GM12892 (cell line): ENCODE data around the gene TTC28.

ENCODE experiments used
- DNase-seq: peaks from one replicate; pipeline ENCODE4 v3.0.0; 2011; ENCODE audit not compliant: insufficient read length
- FAIRE-seq: peaks from 2 replicates; lab custom pipeline; 2011; peaks lifted over from hg19 to GRCh38; lab: Jason Lieb, UNC
- POLR2A ChIP-seq: IDR thresholded peaks from 2 replicates; pipeline ENCODE4 v1.6.1; 2011; ENCODE audit warnings: low read depth, low read length, control low read depth
- POLR2AphosphoS5 ChIP-seq: IDR thresholded peaks from 2 replicates; pipeline ENCODE4 v1.6.1; 2011; ENCODE audit warnings: low read depth, low read length, control low read depth
- TAF1 ChIP-seq: IDR thresholded peaks from 2 replicates; pipeline ENCODE4 v1.6.1; 2011; ENCODE audit warnings: low read depth, mild to moderate bottlenecking, control low read depth, low read length, borderline replicate concordance

Gene TTC28

GRCh38 chr22:28438183-28438768, 241.4 kb downstream of the TTC28 start:
- no peak for DNase-seq
- no peak for FAIRE-seq
- no peak for TF ChIP-seq TAF1
- TF ChIP-seq POLR2A, result no peak
- no peak for TF ChIP-seq POLR2AphosphoS5

- DNase-seq, result no peak
- FAIRE-seq, result no peak
- no peak for TF ChIP-seq POLR2AphosphoS5
- TF ChIP-seq POLR2A, result no peak
- TF ChIP-seq TAF1, result no peak
Observed at GRCh38 chr22:28435982-28436381, 243.7 kb downstream of the TTC28 start.

- DNase-seq (no peak), FAIRE-seq (no peak)
- no peak for TF ChIP-seq POLR2AphosphoS5
- no peak for TF ChIP-seq POLR2A
- no peak for TF ChIP-seq TAF1
Observed at GRCh38 chr22:28435140-28435768, 244.4 kb downstream of the TTC28 start.

GRCh38 chr22:28430466-28431025, 249.1 kb downstream of the TTC28 start:
- FAIRE-seq (no peak), DNase-seq (no peak)
- no peak for TF ChIP-seq POLR2AphosphoS5
- TF ChIP-seq POLR2A, result no peak
- TF ChIP-seq TAF1, result no peak

- FAIRE-seq (no peak), DNase-seq (no peak)
- no peak for TF ChIP-seq POLR2A
- TF ChIP-seq POLR2AphosphoS5, result no peak
- no peak for TF ChIP-seq TAF1
Observed at GRCh38 chr22:28429711-28430110, 249.9 kb downstream of the TTC28 start.

GRCh38 chr22:28428271-28428670, 251.4 kb downstream of the TTC28 start:
- no peak for TF ChIP-seq POLR2AphosphoS5
- DNase-seq, result no peak
- no peak for FAIRE-seq

GRCh38 chr22:28426346-28427132, 253.1 kb downstream of the TTC28 start:
- TF ChIP-seq TAF1, result no peak
- no peak for TF ChIP-seq POLR2A
- no peak for TF ChIP-seq POLR2AphosphoS5
- no peak for DNase-seq
- FAIRE-seq, result no peak

- DNase-seq (no peak), FAIRE-seq (no peak)
- TF ChIP-seq POLR2A (no peak), TAF1 (no peak), POLR2AphosphoS5 (no peak)
Observed at GRCh38 chr22:28425211-28425610, 254.4 kb downstream of the TTC28 start.

GRCh38 chr22:28424427-28425080, 255.1 kb downstream of the TTC28 start:
- no peak for TF ChIP-seq TAF1

GRCh38 chr22:28419919-28420318, 259.7 kb downstream of the TTC28 start:
- no peak for FAIRE-seq
- DNase-seq, result no peak

More at GRCh38 chr22:28424427-28425080, 255.1 kb downstream of the TTC28 start:
- FAIRE-seq, result no peak
- DNase-seq, result no peak

GRCh38 chr22:28418008-28418407, 261.6 kb downstream of the TTC28 start:
- FAIRE-seq, result no peak
- DNase-seq, result no peak
- TF ChIP-seq POLR2A, result no peak
- no peak for TF ChIP-seq POLR2AphosphoS5
- TF ChIP-seq TAF1, result no peak

More at GRCh38 chr22:28419919-28420318, 259.7 kb downstream of the TTC28 start:
- TF ChIP-seq POLR2A (no peak), TAF1 (no peak), POLR2AphosphoS5 (no peak)
